Neural cell (in vitro differentiated cells): ENCODE measurements around the gene SH3RF1.

Source experiments
- CTCF ChIP-seq: fragments of 450-650 bp; IDR thresholded peaks from 2 replicates; pipeline ENCODE4 v1.5.1; 2014; ENCODE audit warnings: antibody characterized with exemption, mild to moderate bottlenecking, moderate library complexity; ENCODE audit not compliant: poor library complexity, severe bottlenecking
- EP300 ChIP-seq: fragments of 450-650 bp; conservative IDR thresholded peaks from 2 replicates; pipeline ENCODE4 v1.6.1; 2014; ENCODE audit warnings: antibody characterized with exemption, mild to moderate bottlenecking, moderate library complexity; ENCODE audit not compliant: poor library complexity, severe bottlenecking
- EZH2 ChIP-seq: fragments of 200-600, 300-800 bp; shearing (Covaris generic), sonication (generic); IDR thresholded peaks from 2 replicates; pipeline ENCODE4 v1.6.1; 2014; ENCODE audit warnings: antibody characterized with exemption, low read length, borderline replicate concordance, mild to moderate bottlenecking; ENCODE audit not compliant: insufficient read depth, poor library complexity, severe bottlenecking
- POLR2AphosphoS5 ChIP-seq: IDR thresholded peaks from 2 replicates; pipeline ENCODE4 v1.6.1; 2012
- RAD21 ChIP-seq: fragments of 450-650 bp; conservative IDR thresholded peaks from 2 replicates; pipeline ENCODE4 v1.6.1; 2014; ENCODE audit warnings: antibody characterized with exemption, mild to moderate bottlenecking, moderate library complexity
- REST ChIP-seq: IDR thresholded peaks from 2 replicates; pipeline ENCODE4 v1.6.1; 2012; ENCODE audit warnings: borderline replicate concordance
- SMC3 ChIP-seq: fragments of 450-650 bp; conservative IDR thresholded peaks from 2 replicates; pipeline ENCODE4 v1.6.1; 2014; ENCODE audit warnings: antibody characterized with exemption, mild to moderate bottlenecking, moderate library complexity; ENCODE audit not compliant: poor library complexity
- TAF1 ChIP-seq: IDR thresholded peaks from 2 replicates; pipeline ENCODE4 v1.6.1; 2012; ENCODE audit warnings: low read depth

- TF ChIP-seq POLR2AphosphoS5: no peak
- TF ChIP-seq CTCF: no peak
- TF ChIP-seq EP300: no peak
- no peak for TF ChIP-seq RAD21
- TF ChIP-seq SMC3: no peak
- TF ChIP-seq TAF1: no peak
- TF ChIP-seq EZH2: no peak
- TF ChIP-seq REST: no peak
These were observed 172.7 kb downstream of the SH3RF1 start for GRCh38 chr4:169098054-169098497.
